NK-92 (cell line): ENCODE data around the gene CAMKK1.

Experiments
- DNase-seq: peaks from one replicate; lab custom pipeline; 2025; ENCODE audit not compliant: unreplicated experiment; lab: John Stamatoyannopoulos, UW

The CAMKK1 gene

DNA sequence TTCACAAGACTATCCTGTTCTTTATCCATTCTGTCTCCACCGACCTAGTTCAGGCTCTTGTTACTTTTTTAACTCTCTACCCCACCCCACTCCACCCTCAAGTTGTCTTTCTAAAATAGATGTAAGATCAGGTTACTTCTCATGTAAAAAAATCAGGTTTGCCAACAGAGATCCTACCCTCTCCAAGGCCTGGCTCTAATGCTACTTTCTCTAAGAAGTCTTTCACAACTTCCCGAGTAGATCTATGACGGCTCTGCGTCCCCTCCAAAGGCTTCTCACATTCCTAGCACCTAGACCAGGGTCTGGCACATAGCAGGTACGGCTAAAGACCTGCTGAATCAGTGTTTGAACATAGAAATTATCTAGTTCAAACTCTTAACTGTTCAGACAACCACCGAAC is 77.7 kb downstream of the CAMKK1 start:
- no peak for DNase-seq

GRCh38 chr17:3814361-3814760 is 78.5 kb downstream of the CAMKK1 start:
- no peak for DNase-seq

DNA sequence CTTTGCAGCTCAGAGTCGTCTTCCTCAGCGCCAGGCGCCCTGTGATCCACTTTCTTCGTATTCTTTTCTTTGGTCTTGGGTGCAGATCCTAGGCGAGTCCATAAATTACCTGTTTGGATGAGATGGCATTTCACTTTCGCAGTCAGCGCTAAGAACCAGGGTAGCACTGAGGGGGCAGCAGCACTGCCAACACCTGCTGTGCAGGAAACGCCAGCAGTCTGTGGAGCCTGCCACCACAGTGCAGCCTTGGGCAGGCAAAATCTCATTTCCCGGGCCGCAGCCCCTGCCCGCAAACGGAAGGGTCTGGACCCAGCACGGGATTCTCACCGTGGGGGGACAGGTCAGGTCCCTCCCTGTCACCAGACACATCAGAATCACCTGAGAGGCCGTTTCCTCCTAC is 79.7 kb downstream of the CAMKK1 start:
- no peak for DNase-seq

- no peak for DNase-seq
Observed at GRCh38 chr17:3812771-3813170, 80.1 kb downstream of the CAMKK1 start.

DNA sequence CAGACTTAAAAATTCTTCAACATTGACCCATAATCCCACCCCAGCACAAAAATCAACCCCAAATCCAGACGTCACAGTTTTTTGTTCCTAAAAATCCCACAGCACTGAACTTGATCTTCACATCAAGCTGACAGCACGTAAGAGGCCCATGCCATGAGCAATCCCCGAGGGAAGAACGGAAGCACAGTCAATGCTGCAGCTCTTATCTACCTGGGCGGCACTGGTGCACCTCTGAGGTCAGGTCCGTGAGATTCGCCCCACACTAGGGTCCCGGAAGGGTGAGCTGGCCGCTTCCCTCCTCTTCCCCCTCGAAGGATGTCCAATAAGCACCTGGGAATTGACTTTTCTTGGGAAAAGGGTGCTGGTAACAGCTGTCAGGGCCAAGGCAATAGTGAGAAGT is 80.6 kb downstream of the CAMKK1 start:
- DNase-seq, result no peak
